ENCODE results near the gene ADIPOQ.

DNA sequence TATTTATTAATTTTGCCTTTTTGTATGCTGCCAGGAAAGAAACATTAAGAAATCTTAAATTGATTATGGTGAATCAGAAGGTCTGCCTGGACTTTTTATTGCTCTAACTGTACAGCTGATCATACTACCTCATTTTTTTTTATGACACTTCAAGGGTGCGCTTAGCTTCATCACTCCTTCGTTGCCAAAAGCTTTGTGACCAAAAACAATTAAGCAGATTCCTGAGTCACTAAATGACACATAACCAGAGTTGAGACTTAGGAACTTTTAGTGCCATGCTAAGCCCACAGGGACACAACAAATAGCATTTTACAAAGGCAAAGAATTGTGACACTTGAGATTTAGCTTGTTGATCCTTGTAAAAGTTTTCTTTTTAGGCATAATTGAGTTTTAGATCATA, 4.9 kb downstream of the ADIPOQ start:
- no peak for TF ChIP-seq EZH2phosphoT487 (IDR thresholded peaks at IDR 0.05; ENCODE audit: low read depth, severe bottlenecking, unreplicated experiment)
- TF ChIP-seq CTCF (IDR thresholded peaks at IDR 0.05; ENCODE audit: poor library complexity), result no peak
- TF ChIP-seq EZH2 (IDR thresholded peaks at IDR 0.05; ENCODE audit: borderline replicate concordance), result no peak

Measured in hepatocyte (in vitro differentiated cells).